Adrenal gland (tissue), 12 donors: ENCODE measurements around the gene ASB18. TPM values are rescaled to one million over a fixed set of nuclear protein-coding genes. Genes with fewer than 3 reads are reported as not detected.

Experiments
- DNase-seq, 7 donors: peaks; one replicate each; pipeline ENCODE4 v3.0.0-alpha.2; 2019 to 2020
- H3K27ac ChIP-seq, 5 donors: fragments of 200-600 bp; sonication (generic) in 4 of 5; 1 replicate in 3 of 5; 2 replicates in 2 of 5; pipeline versions ENCODE4 v1.5.1 to v1.8.0; 2016 to 2020; ENCODE audit warnings: mild to moderate bottlenecking in 1 of 5
- H3K27me3 ChIP-seq: fragments of 200-600 bp; 2 replicates; pipeline ENCODE4 v1.8.0; 2021
- H3K36me3 ChIP-seq, 2 donors: fragments of 200-600 bp; replicated peaks in 1 of 2; 1 replicate in 1 of 2; 2 replicates in 1 of 2; pipeline versions ENCODE4 v1.5.1 to v1.8.0; 2018 to 2022
- H3K4me1 ChIP-seq, 2 donors: fragments of 200-600 bp; replicated peaks in 1 of 2; 1 replicate in 1 of 2; 2 replicates in 1 of 2; pipeline versions ENCODE4 v1.5.1 to v1.8.0; 2018 to 2021
- H3K4me3 ChIP-seq, 4 donors: fragments of 200-600 bp; sonication (generic) in 3 of 4; one replicate each; pipeline ENCODE4 v1.5.1; 2016 to 2018
- H3K9me3 ChIP-seq, 3 donors: fragments of 200-600 bp; sonication (generic) in 1 of 3; replicated peaks in 1 of 3; 1 replicate in 2 of 3; 2 replicates in 1 of 3; pipeline versions ENCODE4 v1.5.1 to v1.8.0; 2016 to 2021
- CTCF ChIP-seq, 6 experiments: fragments of 450-650 bp in 4 of 6; fragments of 200-600 bp in 2 of 6; sonication (generic) in 1 of 6; IDR thresholded peaks; 1 replicate in 5 of 6; 2 replicates in 1 of 6; pipeline versions ENCODE4 v1.5.1 to v1.8.0; 2016 to 2021; ENCODE audit warnings: antibody characterized with exemption in 6 of 6, mild to moderate bottlenecking in 2 of 6, moderate library complexity in 1 of 6
- POLR2A ChIP-seq, 2 donors: fragments of 450-650 bp; IDR thresholded peaks; one replicate each; pipeline ENCODE4 v1.6.1; 2017; ENCODE audit warnings: antibody characterized with exemption in 2 of 2, mild to moderate bottlenecking in 2 of 2, moderate library complexity in 1 of 2
- WGBS, 4 donors: extraction: QIAGEN DNeasy Blood & Tissue Kit in 2 of 4; methylation state at CpG; one replicate each; pipeline versions ENCODE4 v1.1.5 to v1.1.7; 2013 to 2017; 5-methylcytosine and 5-hydroxymethylcytosine counted together
- intact Hi-C, 2 donors: fragments of 100-400 bp; cut with DNase I; formaldehyde crosslinking; loops; one replicate each; pipeline versions ENCODE4 v1.14.1 to v1.15.0; 2022 to 2023
- polyA plus RNA-seq, 3 donors: library from polyadenylated mRNA; stranded (reverse); fragments of 200-250 nt in 2 of 3; fragments of 350-450 nt in 1 of 3; fragmentation: Illumina TruSeq in 1 of 3; extraction: RNeasy Lipid Tissue Mini Kit (QIAGEN cat#74804) in 1 of 3; gene quantifications; one replicate each; pipeline ENCODE4 v1.2.3, GENCODE V29; 2013 to 2014
- total RNA-seq, 9 donors: library from RNA; depleted of rRNA in 4 of 9; stranded (reverse); fragments of >200 nt in 4 of 9; fragments of 120-200 nt in 1 of 9; fragmentation: NEBNext Ultra II Directional in 1 of 9; extraction: Animal tissue kit (Norgen Biotek cat#: 25700) in 1 of 9; gene quantifications; one replicate each; pipeline versions ENCODE4 v1.1.0 to v1.2.4, GENCODE V29; 2013 to 2023
- donor health status: healthy with polysubstance abuse.
- donor health status: Bipolar disorder and iron deficiency.
- donor health status: DM: yes; HTN: yes; CAD: no.
- donor health status: DM: no; HTN: no; CAD: no.
- donor health status: DM: no; HTN: no; CAD: no.
- donor health status: DM: yes; HTN: yes; CAD: no.

The ASB18 gene
- total and polyA plus RNA-seq, 12 donors, result not detected

DNA sequence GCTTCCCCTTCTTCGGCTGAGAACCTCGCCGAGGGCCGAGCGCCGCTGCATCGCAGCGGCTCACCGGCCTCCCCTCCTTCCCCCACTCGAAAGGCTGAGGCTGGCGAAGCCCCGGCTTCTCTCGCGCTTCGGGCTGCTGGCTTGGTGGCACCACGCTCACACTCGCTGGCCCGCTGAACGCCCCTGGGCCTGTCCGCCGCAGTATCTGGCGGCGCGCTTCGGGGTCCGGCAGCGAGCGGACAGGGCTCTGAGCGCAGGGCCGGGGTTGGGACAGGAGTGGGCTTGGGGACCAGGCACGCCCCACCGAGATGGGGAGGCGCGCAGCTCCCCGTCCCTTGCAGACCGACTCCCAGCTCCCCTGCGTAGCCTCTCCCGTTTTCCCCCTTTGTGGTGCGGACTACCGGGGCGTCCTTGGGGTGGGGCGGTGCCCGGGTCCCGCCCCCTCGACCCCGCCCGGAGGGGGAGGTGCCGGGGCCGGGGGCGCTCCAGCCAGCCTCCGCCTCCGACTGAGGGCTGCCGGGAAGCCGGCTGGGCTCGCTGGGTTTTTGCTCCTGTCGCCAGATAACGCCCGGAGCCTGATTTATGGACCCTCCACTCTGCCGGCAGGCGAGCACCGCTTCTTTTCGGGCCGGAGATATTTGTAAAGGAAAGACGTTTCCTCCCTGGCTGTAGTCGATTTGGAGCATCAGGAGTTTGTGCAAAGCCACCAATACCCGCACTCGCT, 99.8 kb downstream of the ASB18 start:
- H3K4me3 ChIP-seq, result peak overlapping the region in 1 of 4 donors; percentile 11
- no peak overlapping the region for H3K27ac ChIP-seq
- TF ChIP-seq POLR2A (IDR thresholded peaks at IDR 0.05) (no peak), CTCF (IDR thresholded peaks at IDR 0.05) (no peak)
- H3K4me1 ChIP-seq, result peaks cover 13 to 36% of the 10 kb centered on the region in 2 donors
- intact Hi-C loops, result no loop called here
- H3K27me3 ChIP-seq, result peaks cover 96% of the 10 kb centered on the region
- no peaks in the 10 kb centered on the region for H3K9me3 ChIP-seq
- no peak for DNase-seq
- WGBS, 4 donors, result 2 to 3% (median 3%) methylated on average over 17 to 67 of the region's 67 CpGs
- no peaks in the 10 kb centered on the region for H3K36me3 ChIP-seq

DNA sequence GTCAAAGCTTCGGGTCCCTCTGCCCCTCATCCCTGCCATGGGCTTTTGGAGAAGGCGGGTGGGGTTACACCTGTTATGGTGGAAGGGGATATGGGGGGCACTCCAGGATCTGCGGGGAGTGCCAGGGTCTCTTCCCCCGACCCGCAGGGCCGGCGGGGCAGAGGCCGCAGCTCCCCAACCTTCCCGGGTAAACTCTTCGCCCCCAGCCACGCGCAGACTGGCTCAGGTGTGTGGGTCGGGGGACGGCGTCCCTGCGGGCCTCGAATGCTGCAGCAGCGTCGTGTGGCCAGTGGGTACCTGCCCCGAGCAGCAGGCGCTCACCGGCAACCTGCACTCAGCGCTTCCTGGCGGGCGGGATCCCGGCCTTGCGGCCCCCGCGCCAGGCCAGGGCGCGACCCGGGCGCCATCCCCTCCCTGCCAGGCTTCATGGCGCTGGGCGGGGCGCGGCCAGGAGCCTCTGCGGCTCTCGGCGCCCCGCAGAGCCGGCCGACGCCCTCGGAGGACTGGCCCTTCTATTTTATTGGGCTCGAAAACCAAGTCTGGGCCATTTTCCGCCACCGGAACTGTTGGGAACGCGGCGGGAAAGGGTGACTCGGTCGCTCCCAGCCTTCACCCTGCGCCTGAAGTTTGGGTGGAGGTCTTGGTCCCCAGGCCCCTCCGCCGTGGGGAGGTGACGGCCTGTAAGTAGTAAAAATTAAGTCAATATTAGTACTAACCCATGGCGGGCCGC, 100.6 kb downstream of the ASB18 start:
- intact Hi-C loops, result no loop called here
- Histone ChIP-seq H3K9me3 (no peaks in the 10 kb centered on the region), H3K4me3 (peak overlapping the region in 1 of 4 donors; percentile 11), H3K4me1 (peaks cover 13 to 36% of the 10 kb centered on the region in 2 donors), H3K36me3 (no peaks in the 10 kb centered on the region), H3K27me3 (peaks cover 95% of the 10 kb centered on the region), H3K27ac (no peak overlapping the region)
- DNase-seq, result no peak
- WGBS, 4 donors, result 5 to 8% (median 8%) methylated on average over 7 to 59 of the region's 59 CpGs
- TF ChIP-seq CTCF (IDR thresholded peaks at IDR 0.05), result no peak
- no peak for TF ChIP-seq POLR2A (IDR thresholded peaks at IDR 0.05)

DNA sequence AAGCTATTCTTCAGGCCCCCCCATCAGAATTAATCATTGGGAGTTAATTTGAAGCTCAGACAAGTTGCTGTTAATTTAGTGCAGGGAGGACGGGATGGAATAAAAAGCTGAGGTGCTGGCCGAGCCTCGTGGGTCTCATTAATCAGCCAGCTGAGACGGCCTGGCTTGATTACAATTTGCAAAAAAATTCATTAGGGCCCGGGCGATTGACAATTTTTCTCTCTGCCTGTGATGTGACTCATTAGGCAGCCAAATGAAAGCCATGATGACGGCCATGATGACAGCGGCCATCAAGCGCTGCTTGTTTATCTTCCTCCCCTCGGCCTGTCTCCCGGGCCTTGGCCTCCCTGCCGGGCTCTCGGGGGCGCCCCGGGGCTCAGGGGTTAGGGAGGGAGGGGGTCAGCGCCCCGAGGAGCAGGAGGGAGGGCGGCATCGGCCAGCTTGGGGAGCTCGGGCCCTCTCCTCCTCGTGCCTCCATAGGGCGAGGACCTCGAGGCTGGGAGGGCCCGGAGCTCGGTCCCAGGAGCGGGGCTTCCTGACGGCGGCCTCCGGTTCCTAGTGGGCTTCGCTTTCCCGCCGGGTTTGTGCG, 101.2 kb downstream of the ASB18 start:
- Histone ChIP-seq H3K4me1 (peaks cover 11 to 36% of the 10 kb centered on the region in 2 donors), H3K27me3 (peaks cover 88% of the 10 kb centered on the region), H3K4me3 (no peak overlapping the region), H3K36me3 (no peaks in the 10 kb centered on the region), H3K9me3 (no peaks in the 10 kb centered on the region), H3K27ac (no peak overlapping the region)
- TF ChIP-seq POLR2A (IDR thresholded peaks at IDR 0.05), result no peak
- no peak for TF ChIP-seq CTCF (IDR thresholded peaks at IDR 0.05)
- WGBS, 4 donors, result 20 to 39% (median 30%) methylated on average over 10 to 33 of the region's 33 CpGs
- intact Hi-C loops, result no loop called here
- DNase-seq, result no peak
